Thyroid gland (tissue), 4 donors: ENCODE results near the gene ZNF280B. TPM values are rescaled to one million over a fixed set of nuclear protein-coding genes. Genes with fewer than 3 reads are reported as not detected.
"Not testable (repeated sequence)": the region's sequence is repeated elsewhere in the genome, so short reads cannot be mapped to it uniquely, and the experiment has no call there.

Experiments used
- DNase-seq, 2 donors: peaks; one replicate each; pipeline ENCODE4 v3.0.0-alpha.2; 2019
- H3K27ac ChIP-seq, 3 donors: fragments of 200-600 bp; sonication (generic); 1 replicate in 2 of 3; 2 replicates in 1 of 3; pipeline ENCODE4 v1.5.1; 2016 to 2019; ENCODE audit warnings: mild to moderate bottlenecking in 1 of 3, moderate library complexity in 1 of 3
- H3K27me3 ChIP-seq: fragments of 200-600 bp; sonication (generic); one replicate; pipeline ENCODE4 v1.5.1; 2019
- H3K36me3 ChIP-seq, 2 donors: fragments of 200-600 bp; sonication (generic); one replicate each; pipeline ENCODE4 v1.5.1; 2016 to 2019
- H3K4me1 ChIP-seq, 2 donors: fragments of 200-600 bp; sonication (generic); one replicate each; pipeline ENCODE4 v1.5.1; 2017 to 2019
- H3K4me3 ChIP-seq, 3 donors: fragments of 200-600 bp; sonication (generic); replicated peaks in 1 of 3; 1 replicate in 2 of 3; 2 replicates in 1 of 3; pipeline ENCODE4 v1.5.1; 2016; ENCODE audit warnings: mild to moderate bottlenecking in 1 of 3
- H3K9me3 ChIP-seq: fragments of 200-600 bp; sonication (generic); one replicate; pipeline ENCODE4 v1.5.1; 2017
- CTCF ChIP-seq, 6 experiments: fragments of 200-600 bp in 3 of 6; fragments of 450-650 bp in 3 of 6; sonication (generic) in 3 of 6; IDR thresholded peaks; one replicate each; pipeline ENCODE4 v1.5.1; 2016 to 2019; ENCODE audit warnings: antibody characterized with exemption in 6 of 6, mild to moderate bottlenecking in 2 of 6, inconsistent platforms in 1 of 6, moderate library complexity in 1 of 6
- POLR2A ChIP-seq, 2 donors: fragments of 450-650 bp; IDR thresholded peaks; one replicate each; pipeline ENCODE4 v1.6.1; 2017; ENCODE audit warnings: antibody characterized with exemption in 2 of 2, mild to moderate bottlenecking in 2 of 2, moderate library complexity in 1 of 2
- WGBS, 2 donors: methylation state at CpG; one replicate each; pipeline ENCODE4 v1.1.5; 2017; 5-methylcytosine and 5-hydroxymethylcytosine counted together
- intact Hi-C: fragments of 100-400 bp; cut with DNase I; formaldehyde crosslinking; loops from one replicate; pipeline ENCODE4 v1.15.1; 2023
- total RNA-seq, 4 donors: library from RNA; depleted of rRNA; stranded (reverse); fragments of >200 nt; gene quantifications; one replicate each; pipeline ENCODE4 v1.2.3, GENCODE V29; 2016

ZNF280B gene
- total RNA-seq, 4 donors from 2014 or later = 2.2 to 3.1 (median 2.5) TPM

GRCh38 chr22:22506736-22507135 is 1.8 kb downstream of the ZNF280B start:
- no peak for TF ChIP-seq CTCF (IDR thresholded peaks at IDR 0.05)
- no peak for TF ChIP-seq POLR2A (IDR thresholded peaks at IDR 0.05)
- Histone ChIP-seq H3K27me3 (no peaks in the 10 kb centered on the region), H3K27ac (no peak overlapping the region), H3K4me1 (peaks cover 4 to 5% of the 10 kb centered on the region in 2 donors), H3K9me3 (no peaks in the 10 kb centered on the region), H3K36me3 (peaks cover 0 to 2% of the 10 kb centered on the region in 2 donors), H3K4me3 (no peak overlapping the region)
- intact Hi-C loops = no loop called here
- WGBS, 2 donors = 87 to 96% methylated on average over 1 of the region's 1 CpG
- no peak for DNase-seq

GRCh38 chr22:22498267-22498666 is 10.3 kb downstream of the ZNF280B start:
- WGBS, 2 donors = 84 to 88% methylated on average over 2 of the region's 2 CpGs
- H3K27me3 ChIP-seq = no peaks in the 10 kb centered on the region
- no peaks in the 10 kb centered on the region for H3K4me1 ChIP-seq
- no peak for TF ChIP-seq POLR2A (IDR thresholded peaks at IDR 0.05)
- TF ChIP-seq CTCF (IDR thresholded peaks at IDR 0.05) = no peak
- intact Hi-C loops = no loop called here
- H3K27ac ChIP-seq = no peak overlapping the region
- no peaks in the 10 kb centered on the region for H3K36me3 ChIP-seq
- H3K4me3 ChIP-seq = no peak overlapping the region
- no peaks in the 10 kb centered on the region for H3K9me3 ChIP-seq
- no peak for DNase-seq

GRCh38 chr22:22491589-22491988 is 17.0 kb downstream of the ZNF280B start:
- DNase-seq, H3K27ac ChIP-seq, H3K36me3 ChIP-seq, H3K4me3 ChIP-seq, H3K4me1 ChIP-seq, intact Hi-C loops, H3K9me3 ChIP-seq, H3K27me3 ChIP-seq: not testable (repeated sequence)
- 95 to 97% methylated on average over 3 of the region's 3 CpGs for WGBS, 2 donors

GRCh38 chr22:22488736-22489135 is 19.8 kb downstream of the ZNF280B start:
- no peaks in the 10 kb centered on the region for H3K27me3 ChIP-seq
- whole genome bisulfite sequencing, 2 donors = 94 to 95% methylated on average over 5 of the region's 5 CpGs
- H3K36me3 ChIP-seq = peaks cover 0 to 3% of the 10 kb centered on the region in 2 donors
- no peaks in the 10 kb centered on the region for H3K4me1 ChIP-seq
- H3K27ac ChIP-seq = no peak overlapping the region
- no peak for DNase-seq
- H3K4me3 ChIP-seq = no peak overlapping the region
- intact Hi-C loops = no loop called here
- no peaks in the 10 kb centered on the region for H3K9me3 ChIP-seq
- TF ChIP-seq POLR2A (IDR thresholded peaks at IDR 0.05) (no peak), CTCF (IDR thresholded peaks at IDR 0.05) (no peak)

- Histone ChIP-seq H3K27me3 (no peaks in the 10 kb centered on the region), H3K4me1 (no peaks in the 10 kb centered on the region), H3K9me3 (no peaks in the 10 kb centered on the region), H3K27ac (no peak overlapping the region), H3K36me3 (peaks cover 0 to 3% of the 10 kb centered on the region in 2 donors), H3K4me3 (no peak overlapping the region)
- 95% methylated on average over 12 of the region's 12 CpGs for WGBS, 2 donors
- intact Hi-C loops = no loop called here
- no peak for TF ChIP-seq POLR2A (IDR thresholded peaks at IDR 0.05)
- TF ChIP-seq CTCF (IDR thresholded peaks at IDR 0.05) = no peak
- no peak for DNase-seq
Measured at GRCh38 chr22:22487869-22488597, 20.5 kb downstream of the ZNF280B start.
